Parietal lobe (tissue), 2 donors: ENCODE results near the gene EDN2. TPM values are rescaled to one million over a fixed set of nuclear protein-coding genes. Genes with fewer than 3 reads are reported as not detected.

Experiments used
- small RNA-seq: library from RNA; depleted of rRNA; stranded (forward); fragments of <200 nt; gene quantifications from one replicate; pipeline ENCODE3, GENCODE V24; 2014; ENCODE audit warnings: low replicate concordance
- total RNA-seq: library from RNA; depleted of rRNA; stranded (reverse); fragments of >200 nt; gene quantifications from one replicate; pipeline ENCODE4 v1.2.3, GENCODE V29; 2014

EDN2 gene
- total RNA-seq: not detected

DNA sequence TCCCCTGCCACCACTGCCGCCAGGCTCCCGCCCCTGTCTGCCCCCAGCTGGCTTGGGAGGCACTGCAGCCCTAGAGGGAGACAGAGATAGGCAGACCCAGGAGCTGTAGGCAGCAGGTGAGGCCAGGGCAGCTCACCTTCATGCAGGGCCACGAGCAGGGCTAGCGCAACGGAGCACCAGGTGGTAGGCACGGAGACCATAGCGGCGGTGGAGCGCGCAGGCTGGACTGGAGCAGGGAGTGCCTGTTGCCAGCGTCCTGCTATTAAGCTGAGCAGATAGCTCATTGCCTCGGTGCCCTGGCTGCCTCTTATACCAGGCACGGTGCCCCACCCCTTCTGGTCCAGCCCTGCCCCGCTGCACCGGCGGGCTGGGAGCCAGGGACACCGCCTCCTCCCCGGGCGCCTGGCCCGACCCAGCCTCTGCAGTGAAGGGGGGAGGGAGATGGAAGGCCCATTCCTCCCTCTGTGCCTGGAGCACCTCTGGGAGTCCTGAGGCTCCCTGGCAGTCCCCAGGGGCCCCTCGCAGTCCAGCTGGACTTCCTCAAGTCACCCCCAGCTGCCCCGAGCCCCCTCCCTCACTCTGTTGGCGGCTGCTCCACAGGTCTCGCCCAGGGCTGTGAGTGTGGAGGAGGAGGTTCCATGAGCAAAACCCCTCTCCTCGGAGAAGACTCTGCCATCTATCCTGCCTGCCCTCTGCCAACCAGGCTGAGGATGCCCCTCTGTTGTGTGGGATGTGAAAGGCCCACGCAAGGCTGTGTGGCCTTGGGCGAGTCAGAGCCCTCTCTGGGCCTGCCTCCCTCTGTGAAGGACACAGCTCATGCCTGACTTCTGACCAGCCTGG lies at the start of gene EDN2:
Gene EDN2 (minus strand): TSS at position 282 of the 840 bp plus-strand sequence. CDS start 82 bp downstream, at position 200.

Small RNA genes lying within 50 kb of the gene (small RNA-seq; reads per million reads assigned to genes)
- gene RNA5SP45: not detected

Other genes starting within 250 kb of the EDN2 start
- gene SCMH1, start 242.4 kb downstream of the EDN2 start, total RNA-seq: 145 TPM
- 9.1 TPM for gene FOXO6, start 123.2 kb downstream of the EDN2 start, total RNA-seq